IMR-90 (cell line): ENCODE results near the gene PLP1. TPM values are rescaled to one million over a fixed set of nuclear protein-coding genes. Genes with fewer than 3 reads are reported as not detected.

ENCODE experiments used
- ATAC-seq: fragments of 200-7000 bp; cut with Tn5 transposase; 2 replicates; pipeline ENCODE4 v1.9.1; 2020; ENCODE audit warnings: low read depth, mild to moderate bottlenecking, moderate library complexity
- BruUV-seq: library from RNA; stranded (reverse); fragments of 400-500 nt; replicated peaks from 2 replicates; lab custom pipeline; 2021; lab: Mats Ljungman, UMichigan
- CTCF ChIA-PET: fragments of 300-600 bp; formaldehyde crosslinking; extraction: SDS; loops from one replicate; lab custom pipeline; 2021; ENCODE audit warnings: antibody characterized with exemption; lab: Yijun Ruan, JAX
- POLR2A ChIA-PET: fragments of 300-600 bp; sonication (Branson Sonifier 250); formaldehyde crosslinking; loops from one replicate; lab custom pipeline; 2022; ENCODE audit warnings: antibody characterized with exemption; ENCODE audit not compliant: unreplicated experiment; lab: Charles Lee
- DNase-seq: peaks from one replicate; pipeline ENCODE4 v3.0.0; 2013
- H2AFZ ChIP-seq: replicated peaks from 2 replicates; pipeline ENCODE3; 2013; ENCODE audit warnings: low read length, mild to moderate bottlenecking; ENCODE audit not compliant: poor library complexity
- H2AK5ac ChIP-seq: 2 replicates; pipeline ENCODE4 v1.6.1; 2013; ENCODE audit warnings: low read depth, low read length, inconsistent platforms
- H2AK9ac ChIP-seq: replicated peaks from 2 replicates; pipeline ENCODE3; 2013; ENCODE audit warnings: mild to moderate bottlenecking, low read depth, low read length, moderate library complexity; ENCODE audit not compliant: poor library complexity
- H2BK120ac ChIP-seq: 2 replicates; pipeline ENCODE4 v1.6.1; 2013; ENCODE audit warnings: low read depth, low read length, inconsistent platforms
- H2BK15ac ChIP-seq: 3 replicates; pipeline ENCODE4 v1.6.1; 2013; ENCODE audit warnings: low read depth, low read length, inconsistent platforms
- H2BK20ac ChIP-seq: 2 replicates; pipeline ENCODE4 v1.6.1; 2013; ENCODE audit warnings: low read depth, mild to moderate bottlenecking, inconsistent platforms, low read length, moderate library complexity
- H2BK5ac ChIP-seq: 2 replicates; pipeline ENCODE4 v1.6.1; 2013; ENCODE audit warnings: mild to moderate bottlenecking, low read depth, low read length, inconsistent platforms; ENCODE audit not compliant: poor library complexity, severe bottlenecking
- H3K14ac ChIP-seq: replicated peaks from 2 replicates; pipeline ENCODE4 v1.6.1; 2013; ENCODE audit warnings: low read depth, low read length, inconsistent platforms
- H3K18ac ChIP-seq: 2 replicates; pipeline ENCODE4 v1.6.1; 2013; ENCODE audit warnings: low read depth, low read length, control low read depth
- H3K23ac ChIP-seq: 2 replicates; pipeline ENCODE4 v1.6.1; 2013; ENCODE audit warnings: low read depth, low read length, inconsistent platforms
- H3K27ac ChIP-seq: 2 replicates; pipeline ENCODE4 v1.5.1; 2013; ENCODE audit warnings: mild to moderate bottlenecking, control low read depth, low read length; ENCODE audit not compliant: insufficient read depth
- H3K27me3 ChIP-seq: 2 replicates; pipeline ENCODE4 v1.6.1; 2013; ENCODE audit warnings: low read length; ENCODE audit not compliant: control insufficient read depth, insufficient read depth
- H3K36me3 ChIP-seq: 2 replicates; pipeline ENCODE4 v1.6.1; 2013; ENCODE audit warnings: low read length, mixed read lengths; ENCODE audit not compliant: control insufficient read depth, insufficient read depth
- H3K4ac ChIP-seq: 2 replicates; pipeline ENCODE4 v1.6.1; 2013; ENCODE audit warnings: low read depth, low read length, inconsistent platforms
- H3K4me1 ChIP-seq: 2 replicates; pipeline ENCODE4 v1.6.1; 2013; ENCODE audit warnings: low read length, mixed read lengths; ENCODE audit not compliant: control insufficient read depth, insufficient read depth
- H3K4me2 ChIP-seq: 2 replicates; pipeline ENCODE4 v1.6.1; 2013; ENCODE audit warnings: low read depth, mild to moderate bottlenecking, control low read depth, low read length, moderate library complexity
- H3K4me3 ChIP-seq: 2 replicates; pipeline ENCODE4 v1.5.1; 2013; ENCODE audit warnings: low read depth, mild to moderate bottlenecking, control low read depth, low read length, moderate library complexity; ENCODE audit not compliant: insufficient read depth
- H3K56ac ChIP-seq: 2 replicates; pipeline ENCODE4 v1.6.1; 2013; ENCODE audit warnings: low read length, inconsistent platforms; ENCODE audit not compliant: insufficient read depth; ENCODE audit errors: extremely low read depth
- H3K79me1 ChIP-seq, 2 experiments: 2 replicates each; pipeline ENCODE4 v1.6.1; 2013; ENCODE audit warnings: low read length in 2 of 2, inconsistent platforms in 1 of 2, low read depth in 1 of 2
- H3K9ac ChIP-seq: 2 replicates; pipeline ENCODE4 v1.6.1; 2013; ENCODE audit warnings: low read depth, low read length, control low read depth
- H3K9me1 ChIP-seq: 2 replicates; pipeline ENCODE4 v1.6.1; 2013; ENCODE audit warnings: low read length, inconsistent platforms; ENCODE audit not compliant: insufficient read depth
- H3K9me3 ChIP-seq: 2 replicates; pipeline ENCODE4 v1.6.1; 2013; ENCODE audit warnings: low read length; ENCODE audit not compliant: control insufficient read depth, insufficient read depth
- H4K20me1 ChIP-seq: 2 replicates; pipeline ENCODE4 v1.6.1; 2013; ENCODE audit warnings: low read length, inconsistent platforms; ENCODE audit not compliant: insufficient read depth
- H4K5ac ChIP-seq: 2 replicates; pipeline ENCODE4 v1.6.1; 2013; ENCODE audit warnings: mild to moderate bottlenecking, low read depth, low read length, control low read depth
- H4K8ac ChIP-seq, 2 experiments: 2 replicates each; pipeline ENCODE4 v1.6.1; 2013; ENCODE audit warnings: low read depth in 2 of 2, low read length in 2 of 2, control low read depth in 1 of 2, inconsistent platforms in 1 of 2
- H4K91ac ChIP-seq: 2 replicates; pipeline ENCODE4 v1.6.1; 2013; ENCODE audit warnings: low read depth, low read length, inconsistent platforms; ENCODE audit not compliant: insufficient read depth
- CEBPB ChIP-seq: IDR thresholded peaks from 2 replicates; pipeline ENCODE4 v1.6.1; 2012; ENCODE audit warnings: low read depth, low read length, improper control_type of control experiment
- MAFK ChIP-seq: IDR thresholded peaks from 2 replicates; pipeline ENCODE4 v1.6.1; 2012; ENCODE audit warnings: low read depth, low read length, improper control_type of control experiment
- NFE2L2 ChIP-seq: fragments of 150-350 bp; IDR thresholded peaks from 2 replicates; pipeline ENCODE4 v1.6.1; 2016; ENCODE audit warnings: low read depth, mild to moderate bottlenecking, low read length
- SMC3 ChIP-seq: fragments of 150-350 bp; IDR thresholded peaks from 2 replicates; pipeline ENCODE4 v1.6.1; 2016; ENCODE audit warnings: low read depth, mild to moderate bottlenecking, antibody characterized with exemption, low read length, moderate library complexity
- WGBS, 2 experiments: methylation state at CpG; one replicate each; pipeline versions ENCODE4 v1.1.5 to v1.1.7; 2013; ENCODE audit warnings: missing lambda C conversion rate in 2 of 2; ENCODE audit not compliant: insufficient read length in 1 of 2; ENCODE audit errors: extremely low coverage in 2 of 2; 5-methylcytosine and 5-hydroxymethylcytosine counted together
- dilution Hi-C: fragments of 300-500 bp; cut with HindIII; formaldehyde crosslinking; loops from one replicate; pipeline ENCODE4 v1.14.3; 2018; ENCODE audit warnings: low sequenced_read_pairs; ENCODE audit not compliant: unreplicated experiment
- in situ Hi-C: fragments of 300-500 bp; cut with MboI; formaldehyde crosslinking; loops from 3 replicates; pipeline ENCODE4 v1.14.3; 2019; ENCODE audit warnings: low sequenced_read_pairs, inconsistent platforms, mixed read lengths
- intact Hi-C: fragments of 100-400 bp; cut with micrococcal nuclease; formaldehyde crosslinking; loops from 2 replicates; pipeline ENCODE4 v1.10.0; 2022
- polyA plus RNA-seq, 3 experiments: library from polyadenylated mRNA; depleted of rRNA; stranded (reverse); fragments of >200 nt; gene quantifications; 2 replicates each; pipeline ENCODE4 v1.2.3, GENCODE V29; 2012; ENCODE audit warnings: low replicate concordance in 1 of 3
- total RNA-seq: library from RNA; depleted of rRNA; stranded (reverse); fragments of >200 nt; gene quantifications from 2 replicates; pipeline ENCODE4 v1.2.3, GENCODE V29; 2012

The PLP1 gene
- total and polyA plus RNA-seq, 2 of the 4 experiments (the other 2 are of a cell fraction), result 0.18 to 0.62 TPM

- CTCF ChIA-PET, result no interaction called here
- in situ Hi-C loops, result no loop called here
- H2BK20ac ChIP-seq, result peak overlapping the region; percentile 2
- H4K8ac ChIP-seq, result peak overlapping the region; percentile 51 to 74; a peak in 3 of 4 replicates
- no peaks in the 10 kb centered on the region for H3K9me3 ChIP-seq
- DNase-seq (peak; percentile 86), ATAC-seq (peak; percentile 69)
- peak overlapping the region; percentile 61 for H2BK5ac ChIP-seq
- peak overlapping the region; percentile 5 for H2AFZ ChIP-seq
- H3K56ac ChIP-seq, result no peak overlapping the region
- H3K9me1 ChIP-seq, result peaks cover 6% of the 10 kb centered on the region; the same call in 1 of the 2 replicates
- TF ChIP-seq SMC3 (no peak), MAFK (peak; percentile 79), CEBPB (peak; percentile 85), NFE2L2 (peak; percentile 57)
- H3K14ac ChIP-seq, result peak overlapping the region; percentile 51; the same call in 1 of the 2 replicates
- no peaks in the 10 kb centered on the region for H3K79me1 ChIP-seq
- intact Hi-C loops, result loop anchor here (1.0 kb wide), 1 partner anchor 14 kb away; no protein-coding TSS in a partner anchor
- H2BK120ac ChIP-seq, result peak overlapping the region; percentile 66
- no peak overlapping the region for H2AK9ac ChIP-seq
- 0 out of 3 replicates have a peak overlapping the region, but pooled peaks have one; percentile 68 for H2BK15ac ChIP-seq
- H3K9ac ChIP-seq, result 0 out of 2 replicates have a peak overlapping the region, but pooled peaks have one; percentile 15
- H3K4me2 ChIP-seq, result peak overlapping the region; percentile 5; the same call in 1 of the 2 replicates
- H4K20me1 ChIP-seq, result no peaks in the 10 kb centered on the region
- H3K18ac ChIP-seq, result peak overlapping the region; percentile 78
- H3K36me3 ChIP-seq, result no peaks in the 10 kb centered on the region
- no peak overlapping the region for H2AK5ac ChIP-seq
- POLR2A ChIA-PET, result no interaction called here
- H3K23ac ChIP-seq, result 0 out of 2 replicates have a peak overlapping the region, but pooled peaks have one; percentile 17
- BruUV-seq, result no TSS peak
- H3K4ac ChIP-seq, result peak overlapping the region; percentile 26
- dilution Hi-C loops, result no loop called here
- H3K27me3 ChIP-seq, result peaks cover 9% of the 10 kb centered on the region
- WGBS, 2 experiments, result 67% methylated on average over 3 of the region's 8 CpGs; no CpG with 5 or more reads in 1 of the 2 experiments
- H3K4me1 ChIP-seq, result peaks cover 8% of the 10 kb centered on the region
- peak overlapping the region; percentile 81 for H3K27ac ChIP-seq
- H4K91ac ChIP-seq, result peak overlapping the region; percentile 38
- peak overlapping the region; percentile 70 for H4K5ac ChIP-seq
- H3K4me3 ChIP-seq, result no peak overlapping the region
Measured at GRCh38 chrX:103730796-103731493, 45.7 kb upstream of the PLP1 start.
